Panc1 (cell line): ENCODE data around the gene FAF1.

ENCODE experiments used
- CTCF ChIP-seq: fragments of 450-650 bp; IDR thresholded peaks from 2 replicates; pipeline ENCODE4 v1.5.1; 2017; ENCODE audit warnings: mild to moderate bottlenecking
- POLR2AphosphoS5 ChIP-seq: IDR thresholded peaks from 2 replicates; pipeline ENCODE4 v1.6.1; 2012; ENCODE audit warnings: mild to moderate bottlenecking, low read depth, low read length, moderate library complexity
- REST ChIP-seq, 2 experiments: IDR thresholded peaks; 2 replicates each; pipeline ENCODE4 v1.6.1; 2011 to 2012; ENCODE audit warnings: low read depth in 2 of 2, control low read depth in 1 of 2, low read length in 1 of 2, mild to moderate bottlenecking in 1 of 2, moderate library complexity in 1 of 2; ENCODE audit not compliant: insufficient read depth in 1 of 2
- SIN3A ChIP-seq: IDR thresholded peaks from 2 replicates; pipeline ENCODE4 v1.6.1; 2012; ENCODE audit warnings: low read depth, mild to moderate bottlenecking, low read length, moderate library complexity, borderline replicate concordance; ENCODE audit not compliant: insufficient read depth
- TCF7L2 ChIP-seq: IDR thresholded peaks from 2 replicates; pipeline ENCODE4 v1.6.1; 2011; ENCODE audit warnings: mild to moderate bottlenecking, low read depth, low read length, inconsistent platforms

GRCh38 chr1:50700621-50701020 lies 259.4 kb downstream of the FAF1 start:
- TF ChIP-seq CTCF (no peak), POLR2AphosphoS5 (no peak), SIN3A (no peak), REST (IDR thresholded peaks at IDR 0.05; ENCODE audit: insufficient read depth in 1 of 2, low read depth in 2 of 2, low read length in 1 of 2) (no peak), TCF7L2 (no peak)
